WERI-Rb-1 (cell line): ENCODE results near the gene TXLNA.
A peak's percentile ranks its signal among the peaks of the same experiment; 100 is the strongest.

Experiments used
- DNase-seq: peaks from one replicate; pipeline ENCODE4 v3.0.0-alpha.2; 2020
- H3K27ac ChIP-seq: fragments of 250-450 bp; sonication (Bioruptor Pico); 2 replicates; pipeline ENCODE4 v1.5.1; 2020; ENCODE audit warnings: mild to moderate bottlenecking, moderate library complexity
- H3K27me3 ChIP-seq: fragments of 250-450 bp; sonication (Bioruptor Pico); 2 replicates; pipeline ENCODE4 v1.5.1; 2021; ENCODE audit warnings: mild to moderate bottlenecking, low read depth, moderate library complexity; ENCODE audit not compliant: insufficient read depth, severe bottlenecking
- H3K36me3 ChIP-seq: fragments of 250-450 bp; sonication (Bioruptor Pico); 2 replicates; pipeline ENCODE4 v1.5.1; 2020; ENCODE audit warnings: mild to moderate bottlenecking, moderate library complexity
- H3K4me3 ChIP-seq: 2 replicates; pipeline ENCODE4 v1.5.1; 2011; ENCODE audit warnings: low read depth, mild to moderate bottlenecking, control low read depth, low read length
- H3K9me3 ChIP-seq: fragments of 250-450 bp; sonication (Bioruptor Pico); 2 replicates; pipeline ENCODE4 v1.5.1; 2021; ENCODE audit warnings: mild to moderate bottlenecking, moderate library complexity; ENCODE audit not compliant: severe bottlenecking
- CTCF ChIP-seq: IDR thresholded peaks from 2 replicates; pipeline ENCODE4 v1.5.1; 2011; ENCODE audit warnings: low read depth, mild to moderate bottlenecking, control low read depth, inconsistent platforms, low read length

The TXLNA gene

GRCh38 chr1:32170991-32171390 is 8.5 kb upstream of the TXLNA start:
- Histone ChIP-seq H3K36me3 (peaks cover 59% of the 10 kb centered on the region), H3K4me3 (no peak overlapping the region), H3K27me3 (no peaks in the 10 kb centered on the region), H3K27ac (no peak overlapping the region), H3K9me3 (no peaks in the 10 kb centered on the region)
- DNase-seq: no peak
- no peak for TF ChIP-seq CTCF

GRCh38 chr1:32172621-32173245 is 6.7 kb upstream of the TXLNA start:
- TF ChIP-seq CTCF: no peak
- Histone ChIP-seq H3K36me3 (peaks cover 45% of the 10 kb centered on the region), H3K4me3 (no peak overlapping the region), H3K9me3 (no peaks in the 10 kb centered on the region), H3K27ac (no peak overlapping the region), H3K27me3 (no peaks in the 10 kb centered on the region)
- no peak for DNase-seq

- H3K4me3 ChIP-seq: peak overlapping the region; percentile 82
- DNase-seq: no peak
These were observed 889 bp upstream of the TXLNA start for GRCh38 chr1:32178380-32179192.

GRCh38 chr1:32179193-32179442 is 357 bp upstream of the TXLNA start:
- no peak for TF ChIP-seq CTCF
- H3K9me3 ChIP-seq: no peaks in the 10 kb centered on the region
- H3K36me3 ChIP-seq: peaks cover 42% of the 10 kb centered on the region
- no peak for DNase-seq
- peak overlapping the region; percentile 93 for H3K27ac ChIP-seq
- H3K27me3 ChIP-seq: no peaks in the 10 kb centered on the region
- peak overlapping the region; percentile 82 for H3K4me3 ChIP-seq

More at GRCh38 chr1:32178380-32179192, 889 bp upstream of the TXLNA start:
- H3K27ac ChIP-seq: peak overlapping the region; percentile 93
- peaks cover 41% of the 10 kb centered on the region for H3K36me3 ChIP-seq
- no peaks in the 10 kb centered on the region for H3K9me3 ChIP-seq
- H3K27me3 ChIP-seq: no peaks in the 10 kb centered on the region
- no peak for TF ChIP-seq CTCF

- H3K9me3 ChIP-seq: no peaks in the 10 kb centered on the region
- no peak for TF ChIP-seq CTCF
- H3K4me3 ChIP-seq: peak overlapping the region; percentile 82
- H3K27ac ChIP-seq: peak overlapping the region; percentile 93
- peak; percentile 48 for DNase-seq
- H3K36me3 ChIP-seq: peaks cover 54% of the 10 kb centered on the region
- H3K27me3 ChIP-seq: no peaks in the 10 kb centered on the region
These were observed 948 bp downstream of the TXLNA start for GRCh38 chr1:32180186-32181060.
